ENCODE measurements around the gene RRP15.

Gene RRP15

DNA sequence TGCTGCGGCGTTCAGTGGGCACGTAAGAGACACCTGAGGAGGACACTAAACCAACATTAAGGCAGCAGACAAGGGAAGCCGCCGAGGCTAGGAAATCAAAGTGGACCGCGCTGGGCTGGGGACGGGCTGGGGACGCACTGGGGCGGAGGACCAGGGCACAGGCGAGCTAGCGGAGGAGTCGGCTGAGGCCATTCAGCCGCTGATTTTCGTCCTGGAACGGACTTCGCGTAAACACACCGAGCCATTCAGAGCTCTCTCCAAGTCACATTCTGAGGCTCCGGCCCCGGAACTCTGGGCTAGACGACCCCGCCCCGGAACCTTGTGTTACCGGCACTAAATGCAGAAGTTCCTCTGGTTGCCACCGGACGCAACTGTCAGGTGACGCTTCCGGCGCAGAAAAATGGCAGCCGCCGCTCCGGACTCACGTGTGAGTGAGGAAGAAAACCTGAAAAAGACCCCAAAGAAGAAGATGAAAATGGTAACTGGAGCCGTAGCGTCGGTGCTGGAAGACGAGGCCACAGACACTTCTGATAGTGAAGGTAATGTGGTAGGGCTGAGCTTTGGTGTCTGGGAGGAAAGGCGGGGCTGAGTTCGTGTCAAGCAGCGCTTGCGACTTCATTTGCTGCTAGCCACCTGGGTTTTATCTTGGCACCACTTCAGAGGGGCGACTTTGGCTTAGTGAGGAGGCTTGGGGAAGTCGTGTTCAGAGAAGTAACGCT lies at the start of gene RRP15:
Gene RRP15, plus strand, starts transcription at position 377 of the 719 bp plus-strand sequence. Its CDS starts 24 bp downstream, at position 401.
- peak; percentile 75 to 76 for DNase-seq (ENCODE audit: low read depth in 2 of 2)

GRCh38 chr1:218242171-218242570 lies 42.9 kb upstream of the RRP15 start:
- no peak for DNase-seq (ENCODE audit: low read depth in 2 of 2)

DNA sequence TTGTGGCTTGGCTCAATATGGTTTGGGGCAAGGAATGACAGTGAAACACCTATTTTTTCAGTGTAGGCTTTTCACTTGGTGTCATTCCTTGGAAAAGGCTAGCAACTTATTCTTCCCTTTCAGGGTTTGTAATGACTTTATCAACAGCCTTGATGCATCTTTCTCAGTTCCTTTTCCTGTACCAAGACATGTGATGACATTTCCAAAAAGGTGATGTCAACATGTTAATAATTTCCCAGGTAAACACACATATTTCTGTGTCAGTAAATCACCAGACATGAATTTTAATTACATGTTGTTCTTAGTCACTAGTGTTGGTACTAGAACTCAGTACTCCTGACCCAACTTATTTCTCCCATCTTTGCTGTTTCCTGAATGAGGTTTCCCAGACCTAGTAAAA lies 37.8 kb upstream of the RRP15 start:
- no peak for DNase-seq (ENCODE audit: low read depth in 2 of 2)

DNA sequence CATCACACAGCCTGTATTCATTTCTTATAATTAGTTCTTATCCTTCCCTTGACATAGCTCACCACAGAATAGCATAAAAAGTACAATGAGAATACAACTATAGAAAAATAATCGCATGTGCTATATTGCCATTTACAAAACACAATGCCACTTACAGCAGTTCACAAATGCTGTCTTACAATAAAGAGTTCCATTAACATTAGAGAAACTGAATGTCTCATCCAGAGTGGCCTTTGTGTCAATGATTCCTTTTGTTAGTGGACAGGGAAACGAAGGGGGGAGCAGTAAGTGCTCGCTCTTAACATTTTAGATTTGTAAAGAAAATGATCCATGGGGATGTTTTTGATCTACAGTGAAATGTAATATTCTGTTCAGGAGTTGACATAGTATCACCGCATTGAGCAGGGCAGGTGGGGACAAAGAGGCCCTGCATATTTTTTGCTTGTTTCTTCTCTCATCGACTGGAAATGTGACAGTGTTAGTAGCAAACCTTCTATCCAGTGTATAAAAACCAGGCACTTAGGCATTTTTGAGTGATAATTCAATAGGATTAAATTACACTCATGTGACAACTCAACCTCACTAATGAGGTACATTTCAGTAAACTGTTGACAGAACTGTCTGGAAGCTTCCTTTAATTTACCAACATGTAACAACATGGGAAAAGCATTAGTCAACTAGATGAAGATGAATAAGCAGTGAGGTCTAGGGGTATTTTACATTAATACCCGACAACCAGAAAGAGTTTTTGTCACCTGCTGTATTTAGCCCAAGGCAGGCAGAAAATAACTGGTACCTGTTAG lies 35.6 kb upstream of the RRP15 start:
- DNase-seq (ENCODE audit: low read depth in 2 of 2), result no peak

DNA sequence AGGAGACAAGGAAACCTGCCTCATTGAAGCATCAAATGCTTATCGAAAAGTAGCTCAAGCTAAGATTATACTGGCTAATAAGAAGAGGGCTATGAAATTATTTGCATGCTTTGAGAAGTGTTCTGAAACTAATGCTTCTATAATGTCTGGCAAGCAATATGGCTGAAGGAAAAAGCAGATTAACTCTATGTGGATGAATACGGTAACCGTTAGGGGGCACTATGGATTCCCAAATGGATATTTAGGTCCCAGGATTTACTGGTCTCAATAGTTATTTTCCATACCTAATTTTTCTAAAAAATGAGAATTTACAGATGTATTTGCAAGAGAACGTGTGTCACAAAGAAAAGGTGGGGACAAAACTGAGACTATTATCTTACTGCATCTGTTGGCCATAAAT lies 34.6 kb upstream of the RRP15 start:
- no peak for DNase-seq (ENCODE audit: low read depth in 2 of 2)

DNA sequence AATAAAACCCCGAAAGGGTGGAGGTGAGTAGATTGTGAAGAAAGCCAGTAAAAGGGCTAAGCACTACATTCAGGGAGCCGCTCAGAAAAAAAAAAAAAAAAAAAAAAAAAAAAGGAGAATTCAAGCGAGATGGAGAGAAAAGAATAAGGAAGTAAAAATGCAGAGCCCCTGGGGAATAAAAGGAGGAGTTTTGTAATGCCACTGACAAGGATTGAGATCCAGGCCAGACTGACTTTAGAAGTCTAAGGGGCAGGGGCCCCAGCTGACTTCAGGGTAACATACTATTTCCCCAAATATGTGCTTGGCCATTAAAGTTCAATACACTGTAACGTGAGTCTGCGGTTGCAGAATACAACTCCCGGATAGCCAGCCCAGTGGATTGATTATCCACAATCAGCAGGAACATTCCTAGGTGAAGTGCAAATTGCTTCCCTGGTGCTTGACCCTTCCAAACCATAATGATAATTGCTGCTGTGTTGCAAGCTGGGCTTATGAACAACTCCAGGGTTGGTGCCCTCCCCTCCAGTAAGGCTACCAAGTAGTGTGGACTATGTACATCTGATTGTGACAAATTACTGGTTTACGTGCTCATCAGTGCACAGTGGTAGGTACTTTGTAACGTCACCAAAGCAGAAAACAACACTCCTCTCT lies 30.7 kb upstream of the RRP15 start:
- DNase-seq (ENCODE audit: low read depth in 2 of 2), result no peak

DNA sequence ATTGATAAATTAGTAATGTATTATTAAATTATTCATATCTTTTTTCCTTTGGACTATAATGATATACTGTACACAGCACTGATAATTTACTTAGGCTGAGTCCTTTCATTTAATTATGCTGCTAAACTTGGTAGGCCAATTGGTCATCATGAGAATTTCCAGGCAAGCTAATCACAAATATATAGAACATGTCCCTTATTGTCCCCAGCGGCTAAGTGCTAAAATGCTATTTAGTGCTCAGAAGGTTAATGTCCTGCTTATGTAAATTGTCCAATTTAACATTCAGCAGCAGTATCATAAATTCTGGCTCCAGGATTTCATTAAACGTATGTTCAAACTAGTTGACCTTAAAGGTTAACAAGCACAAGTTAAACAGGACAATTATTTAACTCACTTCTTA lies 30.0 kb upstream of the RRP15 start:
- DNase-seq (ENCODE audit: low read depth in 2 of 2), result no peak

GRCh38 chr1:218257371-218257770 lies 27.7 kb upstream of the RRP15 start:
- no peak for DNase-seq (ENCODE audit: low read depth in 2 of 2)

DNA sequence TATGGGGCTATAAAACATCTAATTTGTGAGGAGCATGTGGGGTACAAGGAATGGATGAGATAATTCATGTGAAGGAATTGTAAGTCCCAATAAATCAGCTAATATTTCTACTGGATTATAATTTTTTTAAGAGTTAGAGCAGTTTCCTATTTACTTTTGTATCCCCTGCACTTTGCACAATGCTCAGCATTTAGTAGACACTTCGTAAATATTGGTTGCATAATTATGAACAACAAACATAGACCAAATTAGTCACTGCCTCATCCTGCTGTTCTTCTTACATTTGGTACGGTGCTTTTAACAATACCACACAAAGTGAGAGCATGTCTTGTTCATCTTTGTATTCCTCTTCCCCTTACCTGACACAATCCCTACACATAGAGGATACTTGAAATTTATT lies 27.1 kb upstream of the RRP15 start:
- no peak for DNase-seq (ENCODE audit: low read depth in 2 of 2)

GRCh38 chr1:218259339-218259738 lies 25.8 kb upstream of the RRP15 start:
- DNase-seq (ENCODE audit: low read depth in 2 of 2), result no peak

DNA sequence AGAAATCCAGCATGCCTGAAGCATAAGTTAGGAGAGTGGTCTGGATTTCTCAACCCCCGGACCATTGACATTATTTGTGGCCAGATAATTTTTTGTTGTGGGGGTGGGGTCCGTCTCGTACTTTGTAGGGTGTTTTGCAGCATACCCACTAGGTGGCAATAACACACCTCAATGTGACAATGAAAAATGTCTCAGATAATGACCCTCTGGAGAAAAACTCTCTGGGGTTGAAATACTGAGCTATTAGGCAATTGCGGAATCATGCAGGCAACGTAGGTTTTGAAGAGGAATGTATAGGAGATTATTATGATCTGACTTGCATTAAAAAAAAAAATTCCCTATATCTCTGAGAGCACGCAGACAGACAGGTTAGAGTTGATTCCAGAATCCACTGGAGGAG lies 25.3 kb upstream of the RRP15 start:
- DNase-seq (ENCODE audit: low read depth in 2 of 2), result no peak

GRCh38 chr1:218262259-218262658 lies 22.8 kb upstream of the RRP15 start:
- no peak for DNase-seq (ENCODE audit: low read depth in 2 of 2)

DNA sequence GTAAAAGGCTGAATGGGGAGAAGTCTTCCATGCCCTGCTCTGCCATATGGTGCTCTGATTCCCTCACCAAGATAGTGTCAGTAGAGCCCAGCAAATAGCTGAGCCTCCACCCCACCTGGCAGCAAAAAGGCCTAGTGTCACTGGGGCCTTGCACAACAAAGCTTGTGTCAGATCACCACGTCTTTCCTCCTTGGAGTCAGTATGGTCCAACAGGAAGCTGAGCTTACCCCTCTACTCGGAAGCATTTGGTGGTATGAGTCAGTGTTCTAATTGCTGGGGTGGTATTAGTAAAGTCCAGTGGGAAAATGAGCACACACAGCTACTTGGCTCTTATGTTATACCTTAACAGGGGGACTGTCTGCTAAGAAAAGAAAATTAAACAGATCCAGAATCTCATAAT lies 18.7 kb upstream of the RRP15 start:
- DNase-seq (ENCODE audit: low read depth in 2 of 2), result no peak

GRCh38 chr1:218272366-218272765 lies 12.7 kb upstream of the RRP15 start:
- no peak for DNase-seq (ENCODE audit: low read depth in 2 of 2)

DNA sequence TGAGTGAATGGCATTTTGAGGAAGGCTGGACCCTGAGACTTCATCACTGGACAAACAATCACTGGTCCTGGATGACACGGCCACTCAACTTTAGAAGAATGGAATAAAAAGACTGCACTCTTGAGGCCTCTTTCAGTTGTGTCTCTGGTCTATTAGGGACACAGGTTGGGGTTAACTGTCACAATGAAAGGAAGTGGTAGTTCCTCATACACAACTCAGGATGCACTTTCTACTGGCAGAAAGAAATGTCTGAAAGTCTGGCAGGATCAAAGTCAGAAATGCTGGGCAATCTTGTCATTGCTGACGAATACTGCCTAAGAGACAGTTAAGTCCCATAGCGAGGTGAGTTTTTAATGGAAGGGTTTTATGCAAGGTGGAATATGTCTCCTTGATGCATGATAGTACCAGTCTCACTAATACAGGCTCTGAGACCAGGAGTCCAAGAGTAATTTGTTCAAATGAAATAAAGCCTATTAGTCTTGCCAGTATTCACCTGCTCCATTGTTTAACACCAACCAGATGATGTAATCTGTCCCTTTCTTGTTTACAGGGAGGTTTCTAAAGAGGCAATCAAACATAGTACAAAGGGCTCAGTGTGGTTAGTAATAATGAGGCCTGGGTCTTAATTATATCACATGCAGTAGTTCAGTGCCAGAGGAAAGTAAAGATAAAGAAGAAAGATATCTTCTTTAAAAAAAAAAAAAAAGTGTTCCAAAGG lies 11.2 kb upstream of the RRP15 start:
- no peak for DNase-seq (ENCODE audit: low read depth in 2 of 2)

- no peak for DNase-seq (ENCODE audit: low read depth in 2 of 2)
These were observed 10.6 kb upstream of the RRP15 start for GRCh38 chr1:218274511-218274910.

- DNase-seq (ENCODE audit: low read depth in 2 of 2), result no peak
These were observed 9.3 kb upstream of the RRP15 start for GRCh38 chr1:218275823-218276222.

GRCh38 chr1:218281285-218281684 lies 3.8 kb upstream of the RRP15 start:
- no peak for DNase-seq (ENCODE audit: low read depth in 2 of 2)

DNA sequence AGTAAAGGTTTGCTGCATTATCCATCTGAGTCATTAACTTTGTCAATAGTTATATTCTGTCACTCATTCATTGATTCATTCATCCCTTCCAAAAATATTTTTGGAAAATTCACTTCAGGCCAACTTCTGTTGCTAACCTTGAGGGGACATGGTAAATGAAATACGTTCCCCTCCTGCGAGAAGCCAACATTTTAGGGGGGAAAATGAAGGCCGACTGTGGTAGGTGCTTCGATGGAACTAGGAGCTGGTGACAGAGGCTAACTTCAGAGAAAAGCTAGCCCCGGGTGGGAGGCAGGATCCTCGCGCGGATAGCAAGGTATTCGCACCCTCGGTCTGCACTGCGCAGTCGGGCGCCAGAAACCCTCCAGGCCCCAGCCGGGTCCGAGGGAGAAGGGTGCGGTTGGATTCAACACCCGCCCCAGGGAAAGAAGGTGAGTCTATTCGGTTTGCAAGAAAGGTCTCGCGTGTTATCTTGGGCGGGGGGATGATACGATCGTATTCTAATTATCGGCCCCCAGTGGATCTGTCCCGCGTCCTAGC lies 646 bp upstream of the RRP15 start:
- DNase-seq (ENCODE audit: low read depth in 2 of 2), result no peak

DNA sequence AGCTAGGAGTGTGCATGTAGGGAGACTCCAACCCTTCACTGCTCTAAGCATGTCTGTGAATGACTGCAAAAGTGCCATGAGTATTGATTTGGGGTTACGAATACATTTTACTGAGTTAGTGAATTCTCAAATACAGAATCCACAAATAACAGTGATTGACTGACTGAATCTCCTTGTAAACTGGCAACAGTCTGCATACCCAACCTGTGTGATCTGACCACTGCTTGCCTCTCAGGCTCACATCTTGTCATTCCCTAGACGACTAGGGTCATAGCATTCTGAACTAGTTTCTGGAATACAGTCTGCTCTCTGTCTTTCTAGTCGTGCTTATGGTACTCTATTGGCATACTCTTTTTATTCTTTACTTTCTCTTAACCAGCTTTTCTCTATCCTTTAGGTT lies 7.4 kb downstream of the RRP15 start:
- no peak for DNase-seq (ENCODE audit: low read depth in 2 of 2)

GRCh38 chr1:218294546-218294945 lies 9.5 kb downstream of the RRP15 start:
- DNase-seq (ENCODE audit: low read depth in 2 of 2), result no peak

GRCh38 chr1:218296162-218296561 lies 11.1 kb downstream of the RRP15 start:
- no peak for DNase-seq (ENCODE audit: low read depth in 2 of 2)

Data from stimulated activated CD8-positive, alpha-beta memory T cell treated with anti-CD3 and anti-CD28 coated beads, Interleukin-7, amount 100 ng/mL, for 1 hour (primary cell).